ENCODE data around the gene KIF6. TPM values are rescaled to one million over a fixed set of nuclear protein-coding genes. Genes with fewer than 3 reads are reported as not detected.

KIF6 gene
- total RNA-seq, 4 donors from 2014 or later = 0.26 to 1.8 (median 1.6) TPM; not detected in 1

GRCh38 chr6:39594285-39594684 lies 130.9 kb downstream of the KIF6 start:
- Histone ChIP-seq H3K4me3 (no peak overlapping the region), H3K27me3 (no peaks in the 10 kb centered on the region), H3K27ac (no peak overlapping the region), H3K36me3 (no peaks in the 10 kb centered on the region), H3K9me3 (no peaks in the 10 kb centered on the region), H3K4me1 (no peaks in the 10 kb centered on the region)
- intact Hi-C loops (cut with DNase I; ENCODE audit: low total_unique reads) = no loop called here
- no peak for TF ChIP-seq POLR2A (IDR thresholded peaks at IDR 0.05)
- no peak for TF ChIP-seq CTCF (IDR thresholded peaks at IDR 0.05)
- no peak for DNase-seq

DNA sequence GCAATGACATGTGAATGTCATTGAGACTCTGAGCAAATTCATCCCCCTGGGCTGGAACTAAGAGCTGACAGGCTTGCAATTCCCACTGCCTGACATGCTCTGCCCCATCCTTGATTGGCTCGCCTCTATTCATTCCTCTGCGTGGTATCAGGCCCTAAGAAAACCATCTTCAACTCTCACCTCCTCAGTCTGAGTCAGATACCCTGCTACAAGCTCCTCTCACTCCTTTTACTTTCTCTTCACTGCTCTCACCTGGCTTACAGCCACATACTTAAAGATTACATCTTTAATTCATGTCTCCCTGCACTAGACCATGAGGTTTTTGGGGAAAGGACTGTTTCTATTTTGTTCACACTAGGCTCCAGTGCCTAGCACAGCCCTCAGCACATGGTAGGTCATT lies 131.6 kb downstream of the KIF6 start:
- intact Hi-C loops (cut with DNase I; ENCODE audit: low total_unique reads) = no loop called here
- TF ChIP-seq CTCF (IDR thresholded peaks at IDR 0.05) (no peak), POLR2A (IDR thresholded peaks at IDR 0.05) (no peak)
- no peak overlapping the region for H3K4me3 ChIP-seq
- no peaks in the 10 kb centered on the region for H3K27me3 ChIP-seq
- no peak overlapping the region for H3K27ac ChIP-seq
- no peaks in the 10 kb centered on the region for H3K36me3 ChIP-seq
- no peaks in the 10 kb centered on the region for H3K9me3 ChIP-seq
- DNase-seq = no peak
- no peaks in the 10 kb centered on the region for H3K4me1 ChIP-seq

DNA sequence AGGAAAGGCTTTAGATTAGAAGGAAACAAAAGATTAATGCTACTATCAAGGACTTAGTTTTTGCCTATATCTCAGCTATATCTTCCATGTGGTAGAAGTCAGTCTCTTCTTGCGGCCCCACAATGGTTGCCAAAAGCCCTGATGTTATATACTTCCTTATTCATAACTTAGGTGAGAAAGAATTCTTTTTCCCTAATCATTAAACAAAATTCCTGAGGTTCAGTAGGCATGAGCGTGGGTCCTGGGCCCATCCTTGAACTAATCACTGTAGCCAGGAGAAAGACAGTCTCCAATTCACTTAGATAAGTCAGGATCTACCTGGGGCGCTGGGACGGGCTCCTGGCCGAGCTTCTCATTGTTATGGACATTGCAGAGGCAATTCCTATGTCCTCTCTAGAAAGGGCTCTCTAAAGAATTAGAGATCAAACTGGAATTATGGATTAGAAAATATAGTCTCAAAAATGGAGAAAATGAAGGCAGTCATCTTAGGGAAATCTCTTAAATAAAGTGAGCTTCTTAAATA lies 134.3 kb downstream of the KIF6 start:
- no peaks in the 10 kb centered on the region for H3K27me3 ChIP-seq
- no peaks in the 10 kb centered on the region for H3K9me3 ChIP-seq
- no peak overlapping the region for H3K27ac ChIP-seq
- DNase-seq = no peak
- H3K36me3 ChIP-seq = no peaks in the 10 kb centered on the region
- H3K4me1 ChIP-seq = no peaks in the 10 kb centered on the region
- TF ChIP-seq POLR2A (IDR thresholded peaks at IDR 0.05) = no peak
- TF ChIP-seq CTCF (IDR thresholded peaks at IDR 0.05) = no peak
- no peak overlapping the region for H3K4me3 ChIP-seq
- intact Hi-C loops (cut with DNase I; ENCODE audit: low total_unique reads) = no loop called here

- TF ChIP-seq CTCF (IDR thresholded peaks at IDR 0.05) (no peak), POLR2A (IDR thresholded peaks at IDR 0.05) (no peak)
- DNase-seq = no peak
- no peaks in the 10 kb centered on the region for H3K27me3 ChIP-seq
- H3K9me3 ChIP-seq = no peaks in the 10 kb centered on the region
- H3K4me1 ChIP-seq = no peaks in the 10 kb centered on the region
- H3K27ac ChIP-seq = no peak overlapping the region
- H3K4me3 ChIP-seq = no peak overlapping the region
- intact Hi-C loops (cut with DNase I; ENCODE audit: low total_unique reads) = no loop called here
- H3K36me3 ChIP-seq = no peaks in the 10 kb centered on the region
Measured at GRCh38 chr6:39587080-39587479, 138.1 kb downstream of the KIF6 start.

DNA sequence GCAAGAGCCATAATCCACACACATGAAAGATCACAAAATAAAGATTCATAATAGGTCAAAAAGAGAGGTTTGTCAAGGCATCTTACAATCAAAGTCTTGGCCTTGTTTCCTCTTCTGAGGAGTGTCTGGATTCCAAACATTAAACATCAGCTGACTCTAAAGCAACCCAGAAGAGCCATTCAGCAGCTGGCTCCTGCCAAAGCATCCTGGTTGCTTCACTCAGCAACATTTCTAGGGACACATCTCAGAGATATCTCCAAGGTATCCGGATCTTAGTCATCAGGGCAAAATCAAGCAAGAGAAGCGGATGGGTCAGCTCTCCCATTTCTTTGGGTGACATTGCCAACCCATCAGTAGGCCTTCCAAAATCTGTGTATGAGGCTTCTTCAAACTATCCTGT lies 139.6 kb downstream of the KIF6 start:
- intact Hi-C loops (cut with DNase I; ENCODE audit: low total_unique reads) = no loop called here
- H3K27me3 ChIP-seq = no peaks in the 10 kb centered on the region
- TF ChIP-seq POLR2A (IDR thresholded peaks at IDR 0.05) (no peak), CTCF (IDR thresholded peaks at IDR 0.05) (no peak)
- H3K4me3 ChIP-seq = no peak overlapping the region
- H3K36me3 ChIP-seq = no peaks in the 10 kb centered on the region
- no peak overlapping the region for H3K27ac ChIP-seq
- no peaks in the 10 kb centered on the region for H3K9me3 ChIP-seq
- H3K4me1 ChIP-seq = no peaks in the 10 kb centered on the region
- no peak for DNase-seq

All from uterus (tissue), 4 donors.